HL-60 (cell line): Measurements from ENCODE around the gene GPER1.

Source experiments
- DNase-seq, 2 experiments: peaks; one replicate each; pipeline ENCODE4 v3.0.0-alpha.2; 2010 to 2020; ENCODE audit warnings: low read depth in 1 of 2, low spot score in 1 of 2
- H3K27ac ChIP-seq: fragments of 250-450 bp; sonication (Bioruptor Pico); replicated peaks from 2 replicates; pipeline ENCODE4 v1.5.1; 2020; ENCODE audit warnings: mild to moderate bottlenecking, moderate library complexity
- H3K27me3 ChIP-seq: fragments of 250-450 bp; sonication (Bioruptor Pico); 2 replicates; pipeline ENCODE4 v1.5.1; 2021; ENCODE audit warnings: mild to moderate bottlenecking, moderate library complexity; ENCODE audit not compliant: insufficient read depth, poor library complexity, severe bottlenecking
- H3K4me3 ChIP-seq: replicated peaks from 2 replicates; pipeline ENCODE4 v1.5.1; 2011; ENCODE audit warnings: mild to moderate bottlenecking, control low read depth, low read length; ENCODE audit not compliant: insufficient read depth
- GABPA ChIP-seq: IDR thresholded peaks from 2 replicates; pipeline ENCODE4 v1.6.1; 2012; ENCODE audit warnings: low read depth
- POLR2AphosphoS5 ChIP-seq: IDR thresholded peaks from 2 replicates; pipeline ENCODE4 v1.6.1; 2012; ENCODE audit warnings: low read depth
- SPI1 ChIP-seq: IDR thresholded peaks from 2 replicates; pipeline ENCODE4 v1.6.1; 2012; ENCODE audit warnings: low read depth, mild to moderate bottlenecking, borderline replicate concordance
- TF ChIP-seq, protein P1 (sequence below): IDR thresholded peaks from 2 replicates; pipeline ENCODE4 v1.6.1; 2012; ENCODE audit warnings: low read depth; ENCODE audit not compliant: insufficient replicate concordance
- TF ChIP-seq, protein P2 (sequence below): IDR thresholded peaks from one replicate; pipeline ENCODE4 v1.5.1; 2011; ENCODE audit warnings: low read length, control low read depth, inconsistent platforms; ENCODE audit not compliant: insufficient read depth

Gene GPER1

DNA sequence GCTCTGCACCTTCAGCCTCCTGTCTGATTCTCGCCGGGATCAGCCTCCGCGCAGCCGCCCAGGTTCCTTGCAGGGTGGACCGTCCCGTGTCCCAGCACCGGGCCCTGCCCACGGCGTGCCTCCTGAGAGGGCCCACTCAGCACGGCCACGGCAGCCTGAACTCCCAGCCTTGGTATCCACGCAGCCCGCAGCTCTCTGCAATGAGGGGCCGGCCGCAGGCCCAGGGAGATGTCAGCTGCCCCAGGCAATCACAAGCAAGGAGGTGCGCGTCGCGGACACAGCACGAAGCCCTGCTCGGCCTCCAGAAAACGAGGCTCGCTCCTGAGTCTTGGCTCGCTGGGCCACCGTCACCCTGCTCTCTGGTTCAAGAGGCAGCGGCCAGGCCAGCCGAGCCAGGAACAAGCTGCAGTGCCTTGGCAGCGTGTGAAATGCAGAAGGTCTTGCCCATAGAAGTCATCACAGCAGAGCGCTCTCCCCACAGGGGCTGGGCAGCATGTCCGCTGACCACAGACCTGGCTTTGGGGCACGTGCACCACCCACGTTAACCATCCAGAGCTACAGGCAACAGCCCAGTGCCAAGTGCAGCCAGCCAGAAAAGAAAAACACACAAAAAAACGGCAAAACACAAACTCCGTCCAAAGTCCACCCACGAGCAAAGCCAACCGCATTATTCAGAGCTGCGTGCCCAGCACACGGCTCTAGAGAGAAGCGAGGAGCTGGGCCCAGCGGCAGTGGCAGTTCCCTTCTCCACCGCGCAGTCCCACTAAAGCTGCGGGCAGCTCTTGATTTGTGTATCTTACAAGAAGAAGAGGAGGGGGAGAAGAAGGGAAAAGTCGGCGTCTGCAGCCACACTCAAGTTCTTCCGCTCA, 13.9 kb downstream of the GPER1 start:
- H3K4me3 ChIP-seq, result no peak overlapping the region

DNA sequence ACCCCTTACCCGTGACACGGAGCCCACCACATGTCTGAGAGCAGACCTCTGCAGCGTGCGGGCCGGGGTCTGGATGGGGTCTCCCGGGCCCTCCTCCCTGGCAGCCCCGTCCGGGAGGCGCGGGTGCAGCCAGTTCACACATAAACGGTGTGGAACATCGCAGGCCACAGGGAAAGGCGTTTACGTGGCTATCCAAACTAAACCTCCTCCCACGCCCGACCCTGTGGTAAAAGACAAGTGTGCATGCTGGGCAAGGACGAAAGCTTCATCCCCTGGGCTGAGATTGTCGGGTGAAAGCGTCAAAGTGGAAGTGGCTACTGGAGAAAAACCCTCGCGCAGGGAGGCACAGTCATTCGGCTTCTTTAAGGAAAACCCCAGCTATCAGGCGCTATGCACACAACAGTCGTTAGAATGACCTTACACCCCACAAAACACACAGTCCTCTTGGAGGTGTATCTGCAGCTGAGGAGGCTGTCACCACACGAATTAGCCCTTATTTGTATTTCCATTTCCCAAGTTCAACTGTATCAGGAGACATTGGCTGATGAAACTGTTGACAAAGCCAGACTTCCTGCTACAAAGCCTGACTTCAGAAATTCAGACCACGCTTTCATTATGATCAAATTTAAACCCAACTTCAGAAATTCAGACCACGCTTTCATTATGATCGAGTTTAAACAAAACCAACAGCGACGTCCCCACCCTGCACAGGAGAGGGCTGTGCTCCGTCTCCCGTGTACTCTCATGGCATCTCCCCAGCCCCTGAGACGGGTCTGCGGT, 15.3 kb downstream of the GPER1 start:
- no peak for DNase-seq

More for the DNA sequence above, 13.9 kb downstream of the GPER1 start:
- no peak overlapping the region for H3K27ac ChIP-seq
- no peak for DNase-seq
- H3K27me3 ChIP-seq, result no peaks in the 10 kb centered on the region
- no peak for TF ChIP-seq SPI1
- TF ChIP-seq, protein P1, sequence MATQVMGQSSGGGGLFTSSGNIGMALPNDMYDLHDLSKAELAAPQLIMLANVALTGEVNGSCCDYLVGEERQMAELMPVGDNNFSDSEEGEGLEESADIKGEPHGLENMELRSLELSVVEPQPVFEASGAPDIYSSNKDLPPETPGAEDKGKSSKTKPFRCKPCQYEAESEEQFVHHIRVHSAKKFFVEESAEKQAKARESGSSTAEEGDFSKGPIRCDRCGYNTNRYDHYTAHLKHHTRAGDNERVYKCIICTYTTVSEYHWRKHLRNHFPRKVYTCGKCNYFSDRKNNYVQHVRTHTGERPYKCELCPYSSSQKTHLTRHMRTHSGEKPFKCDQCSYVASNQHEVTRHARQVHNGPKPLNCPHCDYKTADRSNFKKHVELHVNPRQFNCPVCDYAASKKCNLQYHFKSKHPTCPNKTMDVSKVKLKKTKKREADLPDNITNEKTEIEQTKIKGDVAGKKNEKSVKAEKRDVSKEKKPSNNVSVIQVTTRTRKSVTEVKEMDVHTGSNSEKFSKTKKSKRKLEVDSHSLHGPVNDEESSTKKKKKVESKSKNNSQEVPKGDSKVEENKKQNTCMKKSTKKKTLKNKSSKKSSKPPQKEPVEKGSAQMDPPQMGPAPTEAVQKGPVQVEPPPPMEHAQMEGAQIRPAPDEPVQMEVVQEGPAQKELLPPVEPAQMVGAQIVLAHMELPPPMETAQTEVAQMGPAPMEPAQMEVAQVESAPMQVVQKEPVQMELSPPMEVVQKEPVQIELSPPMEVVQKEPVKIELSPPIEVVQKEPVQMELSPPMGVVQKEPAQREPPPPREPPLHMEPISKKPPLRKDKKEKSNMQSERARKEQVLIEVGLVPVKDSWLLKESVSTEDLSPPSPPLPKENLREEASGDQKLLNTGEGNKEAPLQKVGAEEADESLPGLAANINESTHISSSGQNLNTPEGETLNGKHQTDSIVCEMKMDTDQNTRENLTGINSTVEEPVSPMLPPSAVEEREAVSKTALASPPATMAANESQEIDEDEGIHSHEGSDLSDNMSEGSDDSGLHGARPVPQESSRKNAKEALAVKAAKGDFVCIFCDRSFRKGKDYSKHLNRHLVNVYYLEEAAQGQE, result no peak
- TF ChIP-seq POLR2AphosphoS5, result no peak
- TF ChIP-seq, protein P2, sequence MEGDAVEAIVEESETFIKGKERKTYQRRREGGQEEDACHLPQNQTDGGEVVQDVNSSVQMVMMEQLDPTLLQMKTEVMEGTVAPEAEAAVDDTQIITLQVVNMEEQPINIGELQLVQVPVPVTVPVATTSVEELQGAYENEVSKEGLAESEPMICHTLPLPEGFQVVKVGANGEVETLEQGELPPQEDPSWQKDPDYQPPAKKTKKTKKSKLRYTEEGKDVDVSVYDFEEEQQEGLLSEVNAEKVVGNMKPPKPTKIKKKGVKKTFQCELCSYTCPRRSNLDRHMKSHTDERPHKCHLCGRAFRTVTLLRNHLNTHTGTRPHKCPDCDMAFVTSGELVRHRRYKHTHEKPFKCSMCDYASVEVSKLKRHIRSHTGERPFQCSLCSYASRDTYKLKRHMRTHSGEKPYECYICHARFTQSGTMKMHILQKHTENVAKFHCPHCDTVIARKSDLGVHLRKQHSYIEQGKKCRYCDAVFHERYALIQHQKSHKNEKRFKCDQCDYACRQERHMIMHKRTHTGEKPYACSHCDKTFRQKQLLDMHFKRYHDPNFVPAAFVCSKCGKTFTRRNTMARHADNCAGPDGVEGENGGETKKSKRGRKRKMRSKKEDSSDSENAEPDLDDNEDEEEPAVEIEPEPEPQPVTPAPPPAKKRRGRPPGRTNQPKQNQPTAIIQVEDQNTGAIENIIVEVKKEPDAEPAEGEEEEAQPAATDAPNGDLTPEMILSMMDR, result no peak

More for the DNA sequence above, 15.3 kb downstream of the GPER1 start:
- Histone ChIP-seq H3K4me3 (no peak overlapping the region), H3K27ac (no peak overlapping the region), H3K27me3 (no peaks in the 10 kb centered on the region)
- TF ChIP-seq SPI1 (no peak), POLR2AphosphoS5 (no peak), GABPA (no peak)
- TF ChIP-seq, protein P1, result no peak
- TF ChIP-seq, protein P2, result no peak
